GM12865 (cell line): ENCODE results near the gene DNAH8.
"Not testable (repeated sequence)": the region's sequence is repeated elsewhere in the genome, so short reads cannot be mapped to it uniquely, and the experiment has no call there.

Experiments used
- DNase-seq: peaks from one replicate; pipeline ENCODE4 v3.0.0; 2010; ENCODE audit warnings: low read depth
- H3K4me3 ChIP-seq: 2 replicates; pipeline ENCODE4 v1.5.1; 2011; ENCODE audit warnings: mild to moderate bottlenecking, low read depth, low read length, control low read depth
- CTCF ChIP-seq: IDR thresholded peaks from 2 replicates; pipeline ENCODE4 v1.5.1; 2011; ENCODE audit warnings: low read length, control low read depth, low read depth, inconsistent platforms; ENCODE audit not compliant: insufficient read depth; ENCODE audit errors: missing control alignments

DNAH8 gene

GRCh38 chr6:38688579-38689087 is 26.5 kb upstream of the DNAH8 start:
- TF ChIP-seq CTCF: no peak
- DNase-seq: peak; percentile 45

DNA sequence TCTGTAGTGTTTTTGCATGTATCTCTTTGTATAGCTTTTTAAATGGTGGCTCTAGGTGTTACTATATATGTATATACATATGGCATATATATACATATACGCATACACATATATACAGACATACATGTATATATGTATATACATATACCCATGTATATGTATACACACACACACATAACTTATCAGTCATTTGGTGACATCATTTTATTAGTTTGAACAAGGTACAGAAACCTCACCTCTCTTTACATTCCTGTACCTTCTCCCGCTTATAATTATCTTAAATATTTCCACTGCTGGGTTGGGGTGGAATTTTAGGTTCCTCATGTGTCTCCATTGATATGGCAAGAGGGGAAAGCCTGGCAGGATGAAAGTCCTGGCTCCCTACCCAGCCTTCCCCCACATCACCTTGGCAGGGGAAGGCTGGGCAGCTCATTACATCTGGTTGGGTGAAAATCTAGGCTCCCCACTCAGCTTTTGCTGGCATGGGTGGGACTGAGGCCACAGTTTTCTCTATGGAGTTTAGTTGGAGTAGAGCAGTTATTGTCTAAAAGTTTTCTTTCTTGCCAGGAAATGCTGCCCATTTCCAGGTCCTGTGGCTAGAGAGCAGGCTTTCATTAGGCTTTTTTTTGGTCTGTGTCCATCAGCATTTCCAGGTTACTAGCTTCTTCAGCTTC is 19.7 kb upstream of the DNAH8 start:
- DNase-seq: no peak
- no peak overlapping the region for H3K4me3 ChIP-seq

More at GRCh38 chr6:38688579-38689087, 26.5 kb upstream of the DNAH8 start:
- H3K4me3 ChIP-seq: no peak overlapping the region

DNA sequence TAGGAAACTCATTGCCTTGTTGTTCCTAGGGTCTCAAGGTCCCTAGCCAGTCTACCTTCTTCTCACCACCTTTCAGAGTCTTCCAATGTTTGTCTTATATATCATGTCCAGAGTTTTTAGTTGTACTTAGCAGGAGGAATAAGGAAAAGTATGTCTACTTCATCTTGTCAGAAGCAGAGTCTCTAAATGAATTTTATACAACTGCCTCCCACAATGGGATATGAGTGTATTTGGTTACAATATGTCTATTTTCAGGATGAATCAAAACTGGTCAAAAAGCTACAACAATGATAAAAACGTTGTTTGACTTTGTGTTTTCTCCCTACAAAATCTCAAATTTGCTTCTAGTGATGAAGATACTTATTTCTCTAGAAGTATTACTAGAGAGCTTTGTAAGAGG is 19.2 kb upstream of the DNAH8 start:
- no peak for TF ChIP-seq CTCF
- no peak for DNase-seq

More for the DNA sequence above, 19.7 kb upstream of the DNAH8 start:
- no peak for TF ChIP-seq CTCF

GRCh38 chr6:38696345-38696744 is 18.8 kb upstream of the DNAH8 start:
- no peak overlapping the region for H3K4me3 ChIP-seq
- no peak for DNase-seq
- TF ChIP-seq CTCF: no peak

More for the DNA sequence above, 19.2 kb upstream of the DNAH8 start:
- no peak overlapping the region for H3K4me3 ChIP-seq

DNA sequence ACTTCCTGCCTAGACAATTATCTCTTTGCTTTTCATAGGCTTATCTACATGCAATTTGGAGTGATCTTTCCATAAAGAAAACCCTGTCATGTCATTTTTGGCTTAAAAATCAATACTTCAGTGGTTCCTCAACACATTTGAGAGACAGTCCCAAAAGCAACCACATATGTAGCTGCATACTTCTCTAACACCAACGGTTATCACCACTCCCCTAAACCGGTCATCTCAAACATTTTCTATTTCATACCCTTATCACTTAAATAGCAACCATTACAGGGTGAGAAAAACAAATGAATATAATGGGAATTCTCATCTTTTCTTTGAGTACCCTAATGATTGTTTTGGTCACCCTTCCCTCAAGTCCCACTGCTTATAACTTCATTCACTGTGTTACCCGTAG is 17.3 kb upstream of the DNAH8 start:
- DNase-seq: no peak
- H3K4me3 ChIP-seq: no peak overlapping the region

GRCh38 chr6:38699702-38700101 is 15.4 kb upstream of the DNAH8 start:
- not testable (repeated sequence) for DNase-seq, H3K4me3 ChIP-seq

More for the DNA sequence above, 17.3 kb upstream of the DNAH8 start:
- no peak for TF ChIP-seq CTCF

- no peak overlapping the region for H3K4me3 ChIP-seq
- DNase-seq: no peak
- TF ChIP-seq CTCF: no peak
Observed at GRCh38 chr6:38701551-38701950, 13.6 kb upstream of the DNAH8 start.
